Stimulated activated CD8-positive, alpha-beta memory T cell treated with anti-CD3 and anti-CD28 coated beads, Interleukin-15, amount 100 ng/mL, for 48 hours (primary cell): Measurements from ENCODE around the gene HSPA12B.

Source experiments
- DNase-seq, 2 donors: peaks; one replicate each; pipeline ENCODE4 v3.0.0-alpha.2; 2020; ENCODE audit warnings: low read depth in 2 of 2

The HSPA12B gene

GRCh38 chr20:3765171-3765882, 32.8 kb downstream of the HSPA12B start:
- no peak for DNase-seq

DNA sequence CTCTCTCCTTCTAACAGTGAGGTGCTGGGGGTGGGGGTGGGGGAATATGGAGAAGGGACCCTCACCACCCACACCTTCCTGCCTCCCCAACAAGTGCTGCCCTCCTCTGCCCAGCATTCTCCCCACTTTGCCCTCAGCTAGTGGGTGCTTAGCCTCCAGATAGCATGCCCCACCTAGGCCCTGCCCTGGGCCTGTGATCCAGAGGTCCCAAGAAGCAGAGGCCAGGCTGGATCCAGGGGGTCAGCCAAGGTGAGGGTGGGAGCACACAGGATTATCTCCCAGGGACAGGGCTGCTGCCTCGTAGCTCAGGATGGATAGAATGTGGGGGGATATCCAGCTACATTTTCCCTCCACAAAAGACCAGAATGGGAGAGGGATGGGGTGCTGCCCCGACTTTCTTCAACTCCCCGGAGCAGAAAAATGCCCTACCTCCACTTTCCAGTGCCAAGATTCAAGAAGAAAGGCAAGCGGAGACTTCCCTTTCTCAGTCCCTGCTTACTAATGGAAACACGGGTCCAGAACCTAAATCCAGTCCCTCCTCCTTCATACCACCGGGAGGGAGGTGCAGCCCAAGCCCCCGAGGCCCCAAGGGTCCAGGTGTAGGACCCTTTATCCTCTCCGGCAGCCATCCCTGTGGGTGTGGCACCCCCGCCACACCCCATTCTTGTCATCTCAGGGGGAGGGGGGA, 34.1 kb downstream of the HSPA12B start:
- no peak for DNase-seq

DNA sequence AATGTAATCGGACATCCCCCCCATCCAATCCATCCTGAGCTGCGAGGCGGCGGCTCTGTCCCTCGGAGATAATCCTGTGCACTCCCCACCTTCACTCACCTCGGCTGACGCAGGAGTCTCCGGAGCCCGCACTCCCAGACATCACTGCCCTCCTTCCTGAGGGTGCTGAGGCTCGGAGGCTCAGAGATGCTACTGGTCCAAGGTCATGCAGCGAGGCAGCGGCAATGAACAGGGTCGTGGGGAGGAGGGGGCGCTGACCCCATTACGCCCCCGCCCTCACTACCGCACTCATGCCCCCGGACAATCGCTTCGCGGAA, 34.6 kb downstream of the HSPA12B start:
- DNase-seq = no peak

DNA sequence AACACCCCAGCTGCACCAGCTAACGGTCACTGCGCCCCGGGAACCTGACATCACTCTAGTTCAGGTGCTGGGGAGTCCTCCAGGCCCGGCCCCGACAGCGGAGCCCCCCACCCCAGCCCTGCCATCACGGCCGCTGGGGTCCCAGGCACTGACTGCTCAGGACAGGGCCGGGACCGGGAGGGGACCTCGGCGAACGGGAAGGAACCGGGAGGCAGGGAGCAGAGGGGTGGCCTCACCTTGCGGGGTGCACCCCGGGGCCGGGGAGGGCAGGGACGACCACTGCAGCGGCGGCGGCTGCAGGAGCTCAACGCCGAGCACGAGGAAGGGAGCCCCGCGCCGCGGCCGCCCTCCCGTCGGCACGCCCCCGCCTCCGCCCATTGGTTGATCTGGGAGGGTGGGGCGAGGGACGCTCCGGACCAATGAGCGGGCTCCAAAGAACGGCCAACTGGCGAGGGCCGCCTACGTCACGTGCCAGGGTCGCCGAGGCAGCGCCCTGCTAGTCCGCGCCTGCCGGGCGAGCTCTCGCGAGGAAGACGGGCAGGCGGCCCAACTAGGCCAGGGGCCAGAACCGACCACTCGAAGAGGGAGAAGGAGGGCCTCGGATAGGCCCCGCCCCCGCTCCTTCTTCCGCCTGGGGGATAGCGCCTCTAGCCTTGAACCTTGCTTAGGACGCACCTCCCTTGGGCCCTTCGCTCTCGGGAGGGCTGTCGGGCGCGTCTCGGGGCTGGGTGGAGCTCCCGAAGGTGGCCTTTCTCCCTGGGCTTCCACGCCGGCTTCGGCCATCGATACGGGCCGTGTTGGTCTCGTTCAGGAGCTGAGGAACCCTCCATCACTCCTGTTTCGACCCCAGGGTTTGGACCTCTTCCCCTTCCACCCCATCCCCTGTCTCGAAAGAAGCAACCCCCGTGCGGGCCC, 35.2 kb downstream of the HSPA12B start, which contains the start of gene ADISSP:
TSS of gene ADISSP (minus strand) at position 327 of the 915 bp plus-strand sequence. CDS start 7,653 bp downstream, outside the sequence.
- DNase-seq = peak; percentile 97 to 99

DNA sequence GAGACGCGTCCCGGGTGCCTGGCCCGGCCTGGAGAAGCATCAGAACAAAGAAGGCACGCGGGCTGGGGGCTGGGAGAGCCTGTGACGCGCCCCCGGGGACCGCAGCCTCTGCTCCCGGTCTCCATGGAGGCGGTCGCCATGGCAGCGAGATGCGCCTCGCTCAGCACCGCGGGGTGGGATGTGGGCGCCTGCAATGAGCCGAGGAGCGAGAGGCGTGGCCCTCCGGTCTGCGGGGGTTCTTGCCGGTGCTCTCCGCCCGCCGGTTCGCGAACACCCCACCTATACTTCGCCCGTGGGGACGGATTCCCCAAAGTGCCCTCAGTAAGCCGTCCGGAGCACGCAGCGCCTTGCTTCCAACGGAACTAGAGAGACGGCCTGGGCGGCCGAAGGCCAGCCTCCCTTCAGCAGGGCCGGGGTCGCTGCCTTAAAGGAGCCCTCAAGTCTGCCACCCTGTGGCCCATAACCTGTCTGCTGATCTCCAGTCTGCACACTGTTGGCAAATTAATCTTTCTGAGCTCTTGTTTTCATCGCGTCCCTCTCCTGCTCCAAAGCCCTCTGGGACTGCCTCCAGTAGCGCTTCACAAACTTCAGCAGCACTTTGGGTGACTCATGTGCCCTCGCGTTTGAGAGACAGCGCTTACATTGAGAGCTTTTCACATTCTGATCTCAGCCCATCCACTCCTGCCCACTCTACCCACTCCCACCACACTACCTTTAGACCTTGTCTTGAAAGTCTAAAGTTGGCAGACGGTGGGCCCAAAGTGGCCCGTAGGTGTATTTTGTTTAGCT, 36.1 kb downstream of the HSPA12B start:
- DNase-seq = peak; percentile 63 to 78

DNA sequence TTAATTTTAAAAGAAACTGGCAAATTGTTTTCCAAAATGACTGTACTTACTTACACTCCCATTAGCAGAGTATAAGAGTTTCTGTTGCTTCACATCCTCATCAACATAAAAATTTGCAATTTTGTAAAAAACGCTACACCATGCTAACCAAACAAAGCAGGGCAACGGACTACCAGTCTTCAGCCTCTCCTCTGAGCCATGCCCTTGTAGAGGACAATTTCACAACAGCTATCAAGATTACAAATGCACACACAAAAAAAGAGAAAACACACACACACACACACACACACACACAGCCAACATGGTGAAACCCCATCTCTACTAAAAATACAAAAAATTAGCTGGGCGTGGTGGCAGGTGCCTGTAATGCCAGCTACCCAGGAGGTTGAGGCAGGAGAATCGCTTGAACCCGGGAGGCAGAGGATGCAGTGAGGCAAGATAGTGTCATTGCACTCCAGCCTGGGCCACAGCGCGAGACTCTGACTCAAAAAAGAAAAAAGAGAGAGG, 39.1 kb downstream of the HSPA12B start:
- DNase-seq = no peak

- DNase-seq = no peak
Measured at GRCh38 chr20:3775457-3776108, 43.1 kb downstream of the HSPA12B start.

- DNase-seq = no peak
Measured at GRCh38 chr20:3777381-3777715, 44.9 kb downstream of the HSPA12B start.

- DNase-seq = peak in 1 of 2 donors; percentile 35
Measured at GRCh38 chr20:3777716-3778629, 45.5 kb downstream of the HSPA12B start.

GRCh38 chr20:3778976-3779375, 46.5 kb downstream of the HSPA12B start:
- DNase-seq = no peak

- no peak for DNase-seq
Measured at GRCh38 chr20:3781153-3781910, 48.8 kb downstream of the HSPA12B start, which contains the start of gene SPEF1. Gene SPEF1, minus strand, starts transcription at chr20:3781448. Its CDS starts 161 bp downstream, at chr20:3781287.

GRCh38 chr20:3782597-3782996, 50.1 kb downstream of the HSPA12B start:
- no peak for DNase-seq

GRCh38 chr20:3783068-3783489, 50.6 kb downstream of the HSPA12B start:
- no peak for DNase-seq

GRCh38 chr20:3783511-3784195, 51.2 kb downstream of the HSPA12B start:
- DNase-seq = no peak

DNA sequence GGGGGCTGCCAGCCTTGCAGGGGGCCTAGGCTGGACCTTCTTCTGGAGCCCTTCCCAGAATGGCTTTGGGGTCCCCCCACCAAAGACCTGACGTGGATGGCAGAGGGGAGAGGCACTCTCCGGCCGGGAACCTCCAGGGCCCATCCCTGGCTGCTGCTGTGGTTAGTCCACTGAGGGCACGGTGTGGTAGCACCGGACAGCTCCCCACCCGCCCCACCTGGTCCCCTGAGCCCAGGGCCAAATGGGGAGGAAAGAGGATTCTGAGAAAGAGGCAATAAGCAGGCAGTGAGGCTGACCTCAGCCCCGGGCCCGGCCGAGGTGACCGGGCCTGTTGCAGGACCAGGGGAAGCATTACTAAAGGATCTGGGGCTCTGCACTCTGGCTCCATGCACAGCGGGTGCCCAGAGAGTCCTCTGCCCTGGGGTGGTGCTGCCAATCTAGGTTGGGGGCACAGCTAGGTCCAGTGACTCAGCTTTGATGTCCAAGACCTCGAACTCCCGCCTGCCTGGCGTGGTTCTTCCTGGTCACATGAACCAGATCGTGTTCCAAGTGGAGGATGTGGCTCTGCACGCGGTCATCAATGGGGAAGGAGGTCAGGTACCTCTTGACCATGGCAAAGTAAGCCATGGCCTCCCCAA, 51.9 kb downstream of the HSPA12B start:
- DNase-seq = no peak

GRCh38 chr20:3784863-3785239, 52.4 kb downstream of the HSPA12B start:
- no peak for DNase-seq

DNA sequence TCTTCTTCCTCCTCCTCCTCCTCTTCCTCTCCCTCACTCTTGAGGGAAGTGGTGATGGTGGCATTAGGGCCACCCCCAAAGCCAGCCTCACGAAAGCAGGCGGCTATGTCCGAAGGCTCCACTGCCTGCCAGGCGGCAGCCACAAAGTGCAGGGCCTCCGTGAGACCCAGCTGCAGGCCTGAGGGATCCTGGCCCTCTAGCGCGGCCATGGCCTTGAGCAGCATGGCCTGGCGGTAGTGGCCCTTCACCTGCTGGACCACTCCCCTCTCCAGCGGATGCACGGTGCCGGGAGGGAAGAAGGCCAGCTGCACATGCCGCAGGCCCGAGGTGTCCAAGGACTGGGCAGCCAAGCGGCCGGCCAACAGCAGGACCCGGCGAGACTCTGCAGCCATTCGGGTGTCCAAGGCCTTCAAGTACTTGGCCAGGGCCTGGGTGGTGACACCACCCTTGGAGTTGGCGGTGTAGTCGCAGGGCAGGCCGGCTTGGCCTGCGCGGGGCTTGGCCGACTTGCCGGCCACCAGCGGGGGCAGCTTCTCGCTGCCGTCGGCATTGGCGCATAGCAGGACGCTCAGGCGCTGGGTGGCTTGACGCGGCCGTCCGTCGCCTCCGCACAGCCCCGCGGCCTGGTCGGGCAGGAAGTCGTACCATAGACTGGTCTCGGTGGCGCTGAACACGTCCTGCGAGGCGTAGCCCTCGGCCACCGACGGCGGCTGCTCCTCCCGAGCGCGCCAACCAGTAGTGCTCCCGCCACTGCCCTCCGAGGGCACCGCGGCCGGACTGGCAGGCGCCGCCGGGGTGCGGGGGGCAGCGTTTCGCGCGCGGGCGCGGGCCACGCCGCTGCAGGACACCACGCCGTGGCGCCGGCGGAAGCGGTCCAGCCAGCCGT, 53.0 kb downstream of the HSPA12B start:
- no peak for DNase-seq
